Upper lobe of right lung (tissue), 1 donor: Measurements from ENCODE around the gene SPC24. TPM values are rescaled to one million over a fixed set of nuclear protein-coding genes. Genes with fewer than 3 reads are reported as not detected.
A peak's percentile ranks its signal among the peaks of the same experiment; 100 is the strongest.

ENCODE experiments used
- ATAC-seq: fragments of 200-7000 bp; cut with Tn5 transposase; one replicate; pipeline ENCODE4 v1.9.1; 2020; ENCODE audit warnings: mild to moderate bottlenecking, moderate library complexity
- DNase-seq: peaks from one replicate; pipeline ENCODE4 v3.0.0-alpha.2; 2020
- H3K27ac ChIP-seq: fragments of 200-600 bp; one replicate; pipeline ENCODE4 v1.8.0; 2022
- H3K27me3 ChIP-seq: fragments of 200-600 bp; one replicate; pipeline ENCODE4 v1.8.0; 2022; ENCODE audit warnings: mild to moderate bottlenecking
- H3K36me3 ChIP-seq: fragments of 200-600 bp; one replicate; pipeline ENCODE4 v1.8.0; 2022
- H3K4me1 ChIP-seq: fragments of 200-600 bp; one replicate; pipeline ENCODE4 v1.8.0; 2022
- H3K4me3 ChIP-seq: fragments of 200-600 bp; one replicate; pipeline ENCODE4 v1.8.0; 2022; ENCODE audit warnings: mild to moderate bottlenecking
- H3K9me3 ChIP-seq: fragments of 200-600 bp; one replicate; pipeline ENCODE4 v1.8.0; 2022
- intact Hi-C: fragments of 100-400 bp; cut with DNase I; formaldehyde crosslinking; loops from one replicate; pipeline ENCODE4 v1.11.0; 2022
- microRNA-seq: library from miRNA; unstranded; fragments of <30 nt; microRNA quantifications from one replicate; pipeline ENCODE4 v1.2.0, GENCODE V29; 2020; ENCODE audit warnings: borderline microRNAs expressed
- total RNA-seq: library from RNA; stranded (reverse); fragmentation: NEBNext Ultra II Directional; extraction: Animal tissue kit (Norgen Biotek cat#: 25700); gene quantifications from one replicate; pipeline ENCODE4 v1.2.1, GENCODE V29; 2021
- TF ChIP-seq, protein P1 (sequence below): fragments of 200-600 bp; IDR thresholded peaks from one replicate; pipeline ENCODE4 v1.8.0; 2022; ENCODE audit warnings: antibody characterized with exemption
- donor health status: DM: no; HTN: yes; CAD: no; lungs with severe emphysema.

Gene SPC24
- total RNA-seq, 1 donor from 2014 or later, result 1.1 TPM

DNA sequence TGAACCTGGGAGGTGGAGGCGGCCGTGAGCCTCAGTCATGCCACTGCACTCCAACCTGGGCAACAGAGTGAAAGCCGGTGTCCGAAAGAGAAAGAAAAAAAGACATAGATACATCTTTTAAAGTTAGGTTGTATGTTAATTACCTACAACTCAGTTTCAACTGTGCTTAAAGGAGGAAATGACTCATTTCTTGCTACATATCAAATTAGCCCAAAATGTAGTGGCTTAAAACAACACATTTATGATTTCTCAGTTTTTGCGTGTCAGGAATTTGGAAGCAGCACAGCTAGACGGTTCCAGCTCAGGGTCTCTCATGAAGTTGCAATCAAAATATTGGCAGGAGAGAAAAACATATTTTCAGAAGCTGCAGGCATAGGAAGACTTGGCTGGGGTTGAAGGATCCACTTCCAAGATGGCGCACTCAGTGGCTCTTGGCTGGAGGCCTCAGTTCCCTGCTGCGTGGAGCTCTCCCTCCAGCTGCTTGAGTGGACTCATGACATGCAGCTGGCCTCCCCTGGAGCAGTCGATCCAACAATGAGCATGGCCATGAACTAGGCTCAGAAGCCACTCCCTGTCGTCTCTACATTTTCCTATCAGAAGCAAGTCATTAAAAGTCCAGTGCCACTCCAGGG lies 59.3 kb downstream of the SPC24 start:
- H3K27me3 ChIP-seq, result no peaks in the 10 kb centered on the region
- peak overlapping the region; percentile 1 for H3K4me3 ChIP-seq
- H3K9me3 ChIP-seq, result no peaks in the 10 kb centered on the region
- ATAC-seq (no peak), DNase-seq (no peak)
- H3K4me1 ChIP-seq, result peaks cover 64% of the 10 kb centered on the region
- TF ChIP-seq, protein P1, sequence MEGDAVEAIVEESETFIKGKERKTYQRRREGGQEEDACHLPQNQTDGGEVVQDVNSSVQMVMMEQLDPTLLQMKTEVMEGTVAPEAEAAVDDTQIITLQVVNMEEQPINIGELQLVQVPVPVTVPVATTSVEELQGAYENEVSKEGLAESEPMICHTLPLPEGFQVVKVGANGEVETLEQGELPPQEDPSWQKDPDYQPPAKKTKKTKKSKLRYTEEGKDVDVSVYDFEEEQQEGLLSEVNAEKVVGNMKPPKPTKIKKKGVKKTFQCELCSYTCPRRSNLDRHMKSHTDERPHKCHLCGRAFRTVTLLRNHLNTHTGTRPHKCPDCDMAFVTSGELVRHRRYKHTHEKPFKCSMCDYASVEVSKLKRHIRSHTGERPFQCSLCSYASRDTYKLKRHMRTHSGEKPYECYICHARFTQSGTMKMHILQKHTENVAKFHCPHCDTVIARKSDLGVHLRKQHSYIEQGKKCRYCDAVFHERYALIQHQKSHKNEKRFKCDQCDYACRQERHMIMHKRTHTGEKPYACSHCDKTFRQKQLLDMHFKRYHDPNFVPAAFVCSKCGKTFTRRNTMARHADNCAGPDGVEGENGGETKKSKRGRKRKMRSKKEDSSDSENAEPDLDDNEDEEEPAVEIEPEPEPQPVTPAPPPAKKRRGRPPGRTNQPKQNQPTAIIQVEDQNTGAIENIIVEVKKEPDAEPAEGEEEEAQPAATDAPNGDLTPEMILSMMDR, result no peak
- H3K27ac ChIP-seq, result peak overlapping the region; percentile 98
- H3K36me3 ChIP-seq, result peaks cover 19% of the 10 kb centered on the region
- intact Hi-C loops, result no loop called here

Small RNA genes lying within 50 kb of the gene (microRNA-seq; reads per million reads assigned to microRNA genes)
- 0.50 reads per million for gene MIR6886

Other genes starting within 250 kb of the SPC24 start
- 51.3 TPM for gene YIPF2, start 227.1 kb downstream of the SPC24 start, total RNA-seq
- 17.7 TPM for gene TIMM29, start 227.0 kb downstream of the SPC24 start, total RNA-seq
- gene SMARCA4, start 194.8 kb downstream of the SPC24 start, total RNA-seq, result 95.6 TPM
- 242 TPM for gene LDLR, start 66.3 kb downstream of the SPC24 start, total RNA-seq
- 268 TPM for gene KANK2, start 41.8 kb upstream of the SPC24 start, total RNA-seq
- not detected for gene ANGPTL8, start 83.8 kb upstream of the SPC24 start, total RNA-seq
- 138 TPM for gene DOCK6, start 106.7 kb upstream of the SPC24 start, total RNA-seq
- gene TSPAN16, start 140.4 kb upstream of the SPC24 start, total RNA-seq, result not detected
- 52.7 TPM for gene RAB3D, start 183.9 kb upstream of the SPC24 start, total RNA-seq
- gene TMEM205, start 190.5 kb upstream of the SPC24 start, total RNA-seq, result 74.6 TPM
- 39.4 TPM for gene CCDC159, start 190.7 kb upstream of the SPC24 start, total RNA-seq
- 26.5 TPM for gene PLPPR2, start 199.7 kb upstream of the SPC24 start, total RNA-seq
- gene SWSAP1, start 218.9 kb upstream of the SPC24 start, total RNA-seq, result 3.2 TPM
- gene EPOR, start 228.5 kb upstream of the SPC24 start, total RNA-seq, result 20.4 TPM